Subcutaneous abdominal adipose tissue (tissue), 5 donors: Measurements from ENCODE around the gene SYT11.

Source experiments
- H3K27ac ChIP-seq: one replicate; pipeline ENCODE4 v1.7.0; 2013; ENCODE audit warnings: low read depth, mild to moderate bottlenecking, inconsistent platforms, low read length, moderate library complexity
- H3K27me3 ChIP-seq, 5 donors: one replicate each; pipeline ENCODE4 v1.7.0; 2013; ENCODE audit warnings: low read length in 5 of 5, inconsistent platforms in 1 of 5; ENCODE audit not compliant: control insufficient read depth in 5 of 5, insufficient read depth in 4 of 5
- H3K36me3 ChIP-seq, 5 donors: one replicate each; pipeline ENCODE4 v1.7.0; 2013; ENCODE audit warnings: low read length in 5 of 5; ENCODE audit not compliant: control insufficient read depth in 5 of 5, insufficient read depth in 5 of 5
- H3K4me1 ChIP-seq, 5 donors: one replicate each; pipeline ENCODE4 v1.7.0; 2013; ENCODE audit warnings: low read length in 5 of 5, mild to moderate bottlenecking in 3 of 5, moderate library complexity in 1 of 5; ENCODE audit not compliant: control insufficient read depth in 5 of 5, insufficient read depth in 5 of 5
- H3K4me3 ChIP-seq, 5 donors: one replicate each; pipeline ENCODE4 v1.7.0; 2013; ENCODE audit warnings: low read length in 5 of 5, low read depth in 1 of 5
- H3K9ac ChIP-seq, 5 donors: one replicate each; pipeline ENCODE4 v1.7.0; 2013; ENCODE audit warnings: low read length in 5 of 5, mild to moderate bottlenecking in 4 of 5, moderate library complexity in 3 of 5
- H3K9me3 ChIP-seq, 5 donors: one replicate each; pipeline ENCODE4 v1.7.0; 2013; ENCODE audit warnings: low read length in 5 of 5; ENCODE audit not compliant: control insufficient read depth in 5 of 5
- donor health status: healthy.
- donor health status: healthy.
- donor health status: healthy.
- donor health status: healthy.
- donor health status: healthy.

The SYT11 gene

GRCh38 chr1:155880950-155881349, 21.6 kb downstream of the SYT11 start:
- no peaks in the 10 kb centered on the region for H3K27me3 ChIP-seq
- H3K9ac ChIP-seq = no peak overlapping the region
- H3K27ac ChIP-seq = no peak overlapping the region
- no peak overlapping the region for H3K4me3 ChIP-seq
- H3K4me1 ChIP-seq = no peaks in the 10 kb centered on the region
- H3K36me3 ChIP-seq = peaks cover 0 to 12% (median 4%) of the 10 kb centered on the region in 5 donors
- H3K9me3 ChIP-seq = no peaks in the 10 kb centered on the region

DNA sequence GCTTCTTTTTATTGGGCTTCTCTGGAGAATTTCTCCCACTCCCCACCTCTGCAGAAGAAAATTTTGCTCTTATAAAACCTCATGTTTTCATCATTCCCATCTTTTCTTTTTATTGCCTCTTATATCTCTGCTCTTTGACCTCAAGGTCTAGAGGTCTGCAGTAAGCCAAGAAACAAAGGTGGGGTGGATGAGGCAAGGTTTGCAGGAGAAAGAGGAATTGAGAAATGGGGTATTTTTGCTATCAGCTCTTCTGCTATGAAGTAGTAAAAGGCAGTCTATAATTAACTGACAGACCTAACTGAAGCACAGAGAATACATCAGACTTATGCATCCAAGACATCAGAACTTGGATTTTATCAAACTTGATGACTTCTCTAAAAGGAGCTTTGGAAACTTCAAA, 22.9 kb downstream of the SYT11 start:
- Histone ChIP-seq H3K4me1 (no peaks in the 10 kb centered on the region), H3K9ac (no peak overlapping the region), H3K4me3 (no peak overlapping the region), H3K36me3 (peaks cover 0 to 12% (median 4%) of the 10 kb centered on the region in 5 donors), H3K27ac (no peak overlapping the region), H3K27me3 (no peaks in the 10 kb centered on the region), H3K9me3 (no peaks in the 10 kb centered on the region)

DNA sequence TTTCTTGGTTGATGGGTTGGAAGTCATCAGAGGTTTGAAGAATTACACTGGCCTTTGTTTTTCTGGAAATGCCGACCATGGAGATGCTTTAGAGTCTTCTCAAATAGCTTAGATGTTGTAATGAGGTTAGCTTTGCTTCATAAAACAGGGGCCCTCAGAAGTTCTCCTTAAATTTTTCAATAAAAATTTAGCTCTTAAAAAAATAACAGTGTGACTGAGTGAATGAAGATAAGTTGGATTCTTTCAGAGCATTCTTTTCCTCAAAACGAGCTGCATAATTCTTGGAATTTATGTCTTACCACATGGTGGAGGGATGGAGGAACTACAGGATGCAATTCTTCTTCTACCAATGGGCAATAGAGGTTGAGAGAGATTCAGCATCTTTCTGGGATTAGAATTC, 23.4 kb downstream of the SYT11 start:
- no peaks in the 10 kb centered on the region for H3K9me3 ChIP-seq
- no peaks in the 10 kb centered on the region for H3K27me3 ChIP-seq
- no peaks in the 10 kb centered on the region for H3K4me1 ChIP-seq
- peaks cover 0 to 12% (median 4%) of the 10 kb centered on the region in 5 donors for H3K36me3 ChIP-seq
- H3K4me3 ChIP-seq = no peak overlapping the region
- no peak overlapping the region for H3K27ac ChIP-seq
- H3K9ac ChIP-seq = no peak overlapping the region

GRCh38 chr1:155884031-155884960, 24.9 kb downstream of the SYT11 start:
- Histone ChIP-seq H3K27ac (no peak overlapping the region), H3K4me1 (no peaks in the 10 kb centered on the region), H3K27me3 (no peaks in the 10 kb centered on the region), H3K4me3 (no peak overlapping the region), H3K36me3 (peaks cover 0 to 12% (median 4%) of the 10 kb centered on the region in 5 donors), H3K9me3 (no peaks in the 10 kb centered on the region), H3K9ac (no peak overlapping the region)

DNA sequence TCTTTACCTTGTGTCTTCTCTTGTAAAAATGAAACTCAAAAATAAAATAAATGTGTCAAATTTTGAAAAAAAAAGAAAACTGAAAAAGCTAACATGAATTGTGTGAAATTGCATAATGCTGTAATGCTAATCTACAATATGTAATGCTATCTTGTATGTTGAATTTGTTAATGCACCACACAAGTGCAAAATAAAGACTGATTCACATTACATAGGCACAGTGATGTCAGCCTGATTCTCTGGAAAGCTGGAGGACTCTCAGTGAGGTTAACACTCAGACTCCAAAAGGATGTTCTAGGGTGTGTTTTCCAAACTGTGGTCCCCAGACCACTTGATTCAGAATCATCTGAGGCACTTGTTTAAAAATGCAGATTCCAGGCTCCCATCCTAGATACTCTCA, 25.6 kb downstream of the SYT11 start:
- H3K9me3 ChIP-seq = no peaks in the 10 kb centered on the region
- H3K27me3 ChIP-seq = no peaks in the 10 kb centered on the region
- H3K9ac ChIP-seq = no peak overlapping the region
- H3K4me1 ChIP-seq = peaks cover 0 to 6% (median 0%) of the 10 kb centered on the region in 5 donors
- no peak overlapping the region for H3K4me3 ChIP-seq
- H3K27ac ChIP-seq = no peak overlapping the region
- H3K36me3 ChIP-seq = peaks cover 0 to 12% (median 4%) of the 10 kb centered on the region in 5 donors

- no peaks in the 10 kb centered on the region for H3K27me3 ChIP-seq
- no peak overlapping the region for H3K4me3 ChIP-seq
- no peaks in the 10 kb centered on the region for H3K36me3 ChIP-seq
- H3K4me1 ChIP-seq = peaks cover 0 to 19% (median 5%) of the 10 kb centered on the region in 5 donors
- H3K9me3 ChIP-seq = no peaks in the 10 kb centered on the region
- no peak overlapping the region for H3K9ac ChIP-seq
- H3K27ac ChIP-seq = no peak overlapping the region
These were observed 29.1 kb downstream of the SYT11 start for GRCh38 chr1:155888481-155888880.

GRCh38 chr1:155889566-155889965, 30.2 kb downstream of the SYT11 start:
- H3K9ac ChIP-seq = no peak overlapping the region
- H3K9me3 ChIP-seq = no peaks in the 10 kb centered on the region
- H3K27me3 ChIP-seq = no peaks in the 10 kb centered on the region
- peaks cover 0 to 26% (median 6%) of the 10 kb centered on the region in 5 donors for H3K4me1 ChIP-seq
- H3K4me3 ChIP-seq = no peak overlapping the region
- no peaks in the 10 kb centered on the region for H3K36me3 ChIP-seq
- H3K27ac ChIP-seq = no peak overlapping the region

GRCh38 chr1:155890251-155890650, 30.9 kb downstream of the SYT11 start:
- no peaks in the 10 kb centered on the region for H3K9me3 ChIP-seq
- no peaks in the 10 kb centered on the region for H3K36me3 ChIP-seq
- no peaks in the 10 kb centered on the region for H3K27me3 ChIP-seq
- H3K4me1 ChIP-seq = peaks cover 0 to 26% (median 6%) of the 10 kb centered on the region in 5 donors
- H3K4me3 ChIP-seq = no peak overlapping the region
- H3K27ac ChIP-seq = no peak overlapping the region
- no peak overlapping the region for H3K9ac ChIP-seq

- peaks cover 0 to 12% (median 4%) of the 10 kb centered on the region in 5 donors for H3K36me3 ChIP-seq
- H3K9me3 ChIP-seq = no peaks in the 10 kb centered on the region
- no peak overlapping the region for H3K4me3 ChIP-seq
- H3K27ac ChIP-seq = peak overlapping the region; percentile 39
- H3K9ac ChIP-seq = peak overlapping the region in 1 of 5 donors; percentile 26
- H3K4me1 ChIP-seq = peaks cover 0 to 26% (median 6%) of the 10 kb centered on the region in 5 donors
- no peaks in the 10 kb centered on the region for H3K27me3 ChIP-seq
These were observed 33.4 kb downstream of the SYT11 start for GRCh38 chr1:155892796-155893195.

DNA sequence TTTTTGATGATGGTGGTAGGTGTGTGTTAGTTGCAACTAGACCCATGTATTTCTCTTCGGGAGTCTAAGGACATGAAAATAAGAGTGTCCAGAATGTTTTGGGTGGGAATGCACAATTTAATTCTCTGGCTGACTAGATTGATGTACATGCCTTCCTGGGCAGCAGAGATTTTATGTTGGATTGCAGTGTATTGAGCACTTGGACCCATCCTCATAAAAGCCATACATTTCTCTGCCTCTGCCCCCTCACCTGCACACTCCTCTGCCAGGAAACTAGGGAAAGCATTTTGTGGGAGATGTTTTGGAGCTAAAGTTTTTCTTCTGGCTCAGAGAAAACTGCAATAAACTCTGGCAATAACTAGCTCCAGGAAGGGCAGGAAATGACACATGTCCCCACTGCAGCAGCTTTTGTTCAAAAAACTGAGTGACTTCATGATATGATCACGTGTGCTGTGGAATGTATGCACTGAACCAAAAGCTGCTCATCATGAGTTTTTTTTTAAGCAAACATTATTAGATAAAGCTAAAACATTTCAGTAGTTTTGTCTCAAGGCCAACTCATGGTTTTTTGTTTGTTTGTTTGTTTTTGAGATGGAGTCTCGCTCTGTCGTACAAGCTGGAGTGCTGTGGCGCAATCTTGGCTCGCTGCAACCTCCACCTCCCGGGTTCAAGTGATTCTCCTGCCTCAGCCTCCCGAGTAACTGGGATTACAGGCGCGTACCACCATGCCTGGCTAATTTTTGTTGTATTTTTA, 34.2 kb downstream of the SYT11 start:
- no peaks in the 10 kb centered on the region for H3K27me3 ChIP-seq
- H3K36me3 ChIP-seq = peaks cover 0 to 14% (median 4%) of the 10 kb centered on the region in 5 donors
- no peaks in the 10 kb centered on the region for H3K9me3 ChIP-seq
- peak overlapping the region in 1 of 5 donors; percentile 35 for H3K4me3 ChIP-seq
- H3K4me1 ChIP-seq = peaks cover 0 to 26% (median 6%) of the 10 kb centered on the region in 5 donors
- H3K9ac ChIP-seq = peak overlapping the region in 2 of 5 donors; percentile 26 to 38
- peak overlapping the region; percentile 39 for H3K27ac ChIP-seq
